GM04504 (cell line): ENCODE measurements around the gene ZNHIT6.
A peak's percentile ranks its signal among the peaks of the same experiment; 100 is the strongest.

Experiments used
- DNase-seq: peaks from one replicate; pipeline ENCODE4 v3.0.0-alpha.2; 2012; ENCODE audit warnings: low read depth

Gene ZNHIT6

DNA sequence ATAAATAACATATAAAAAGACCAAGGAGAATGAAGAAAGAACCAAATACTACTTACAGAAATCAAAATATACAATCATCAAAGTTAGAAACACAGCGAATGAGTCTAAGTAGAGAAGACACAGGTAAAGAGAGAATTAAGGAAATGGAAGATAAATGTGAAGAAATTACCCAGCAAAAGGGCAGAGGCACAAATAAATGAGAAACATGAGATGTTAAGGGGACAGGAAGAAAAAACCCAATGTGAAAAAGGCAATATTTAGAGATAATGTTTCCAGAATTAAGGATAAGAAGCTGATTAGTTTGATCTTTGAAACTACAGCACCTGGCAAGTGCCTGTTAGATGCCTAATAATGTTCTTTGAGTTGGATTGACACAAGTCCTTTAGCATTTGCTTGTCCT is 86.8 kb downstream of the ZNHIT6 start:
- DNase-seq = no peak

DNA sequence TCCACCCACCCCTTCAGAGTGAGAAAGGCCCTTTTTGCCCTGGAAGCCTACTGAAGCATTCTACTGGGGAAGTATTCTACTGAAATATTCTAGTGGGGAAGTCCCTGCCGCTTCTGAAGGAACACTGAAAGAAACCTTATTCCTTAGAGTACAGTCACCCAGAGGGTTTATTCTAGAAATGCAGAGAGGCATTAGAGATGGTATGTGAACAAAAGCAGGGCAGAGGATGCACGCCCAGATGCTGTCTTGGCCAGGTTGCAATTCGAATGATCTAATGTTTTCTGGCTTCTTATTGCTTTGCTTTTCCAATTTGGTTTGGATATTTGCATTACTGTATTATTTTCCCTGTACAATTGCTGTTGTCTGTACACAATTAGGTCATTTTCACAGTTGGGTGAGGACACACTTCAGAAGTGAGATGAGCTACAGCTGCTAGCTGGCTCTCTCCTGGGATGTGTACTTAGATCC is 90.6 kb downstream of the ZNHIT6 start:
- DNase-seq = peak; percentile 55

DNA sequence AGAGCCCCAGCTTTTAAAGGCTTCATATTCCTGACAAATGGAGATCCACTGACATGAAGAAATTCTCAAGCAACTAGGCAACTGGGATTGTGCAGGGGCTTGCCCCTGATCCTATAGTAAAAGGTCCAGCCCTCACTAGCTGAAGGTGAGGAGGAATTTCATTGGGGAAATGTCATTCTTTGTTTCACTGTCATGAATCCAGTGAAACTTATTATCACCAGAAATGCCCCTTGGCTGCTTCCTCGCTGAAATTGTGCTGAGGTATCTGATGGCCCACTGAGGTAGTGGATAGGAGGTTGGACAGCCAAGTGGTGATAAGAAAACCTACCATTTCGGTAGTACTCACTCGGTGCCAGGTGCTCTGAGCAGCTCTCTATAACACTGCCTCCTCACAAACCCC is 91.5 kb downstream of the ZNHIT6 start:
- DNase-seq = no peak

GRCh38 chr1:85616364-85616705 is 91.9 kb downstream of the ZNHIT6 start:
- no peak for DNase-seq

DNA sequence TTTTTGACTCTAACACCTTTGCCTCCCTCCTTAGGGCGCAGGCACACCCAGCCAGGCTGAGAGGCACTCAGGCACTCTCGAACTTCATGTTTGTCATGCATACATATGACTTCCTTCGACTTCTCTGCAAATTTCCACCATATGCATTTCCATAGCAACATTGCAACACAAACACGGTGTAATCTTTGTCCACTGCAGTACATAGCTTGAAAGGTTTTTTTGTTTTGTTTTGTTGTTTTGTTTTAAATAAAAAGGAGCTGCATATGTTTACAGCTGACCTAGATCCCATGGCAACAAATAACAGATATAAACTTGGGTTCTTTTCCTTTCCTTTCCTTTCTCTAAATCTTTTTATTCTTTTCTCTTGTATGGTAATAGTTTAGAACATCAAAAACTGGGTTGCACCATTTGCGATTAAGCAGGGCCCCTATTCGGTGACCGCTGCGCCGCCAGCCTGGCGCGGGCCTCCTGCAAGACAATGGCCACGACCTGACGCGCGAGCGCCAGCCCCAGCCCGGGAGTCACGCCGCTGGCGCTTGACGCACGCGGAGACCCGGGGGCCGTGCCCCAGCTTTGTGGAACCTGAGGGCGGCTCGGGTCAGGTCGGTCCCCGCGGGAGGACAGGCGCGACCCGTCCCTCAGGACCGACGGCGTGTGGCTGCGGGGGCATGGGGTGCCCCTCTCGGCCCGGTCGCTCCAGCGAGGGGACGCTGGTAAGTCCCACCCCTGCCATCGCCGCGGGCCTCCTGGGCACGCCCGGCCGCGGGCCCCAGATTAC is 92.5 kb downstream of the ZNHIT6 start:
- no peak for DNase-seq

- DNase-seq = peak; percentile 71
These were observed 95.4 kb downstream of the ZNHIT6 start for GRCh38 chr1:85612704-85613361.

DNA sequence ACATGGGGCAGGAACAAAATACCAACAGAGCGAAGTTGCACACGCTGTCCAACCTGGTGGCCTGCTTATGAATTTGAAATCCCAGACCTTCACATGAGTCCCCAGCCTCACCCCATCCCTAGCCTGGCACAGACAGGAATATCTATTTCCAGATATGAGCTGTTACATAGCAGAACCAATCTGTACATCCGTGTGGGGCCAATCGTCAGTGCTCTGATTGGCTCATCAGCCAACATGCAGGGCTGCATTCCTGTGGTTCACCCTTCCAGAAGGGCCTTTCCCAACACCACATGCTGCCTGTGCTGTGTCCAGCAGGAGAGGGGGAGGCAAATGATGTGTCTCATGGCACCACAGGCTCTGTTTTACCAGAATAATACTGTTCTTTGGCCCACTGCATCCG is 96.4 kb downstream of the ZNHIT6 start:
- DNase-seq = peak; percentile 97

DNA sequence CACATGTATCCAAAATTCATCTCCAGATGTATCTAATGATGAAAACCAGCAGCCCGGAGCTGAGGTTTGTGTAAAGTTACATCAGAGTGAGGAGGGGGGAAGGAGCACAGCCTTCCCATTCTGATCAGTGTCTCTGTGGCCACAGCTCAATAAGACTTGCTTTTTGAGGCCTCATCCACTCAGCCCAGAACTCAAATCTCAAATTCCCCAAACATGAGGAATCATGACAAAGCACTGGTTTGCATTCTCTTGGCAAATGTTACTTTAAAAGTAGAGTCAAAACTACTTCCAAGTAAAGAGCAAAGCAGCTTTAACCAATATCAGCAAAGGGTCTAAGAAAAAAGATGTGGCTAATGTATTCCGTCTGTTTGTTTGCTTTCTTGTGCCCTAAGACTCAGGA is 96.8 kb downstream of the ZNHIT6 start:
- peak; percentile 84 for DNase-seq

DNA sequence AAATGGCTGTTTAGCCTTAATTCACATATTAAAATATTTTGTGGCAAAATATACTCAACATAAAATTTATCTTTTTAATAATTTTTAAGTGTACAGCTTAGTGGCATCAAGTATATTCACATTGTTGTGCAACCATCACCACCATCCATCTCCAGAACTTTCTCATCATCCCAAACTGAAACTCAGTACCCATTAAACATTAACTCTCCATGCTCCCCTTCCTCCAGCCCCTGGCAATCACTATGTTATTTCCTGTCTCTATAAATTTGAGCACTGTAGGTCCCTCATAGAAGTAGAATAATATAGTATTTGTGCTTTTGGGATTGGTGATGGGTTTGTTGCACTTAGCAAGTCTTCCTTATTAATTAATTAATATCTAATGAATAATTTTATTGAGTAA is 98.3 kb downstream of the ZNHIT6 start:
- DNase-seq = no peak

DNA sequence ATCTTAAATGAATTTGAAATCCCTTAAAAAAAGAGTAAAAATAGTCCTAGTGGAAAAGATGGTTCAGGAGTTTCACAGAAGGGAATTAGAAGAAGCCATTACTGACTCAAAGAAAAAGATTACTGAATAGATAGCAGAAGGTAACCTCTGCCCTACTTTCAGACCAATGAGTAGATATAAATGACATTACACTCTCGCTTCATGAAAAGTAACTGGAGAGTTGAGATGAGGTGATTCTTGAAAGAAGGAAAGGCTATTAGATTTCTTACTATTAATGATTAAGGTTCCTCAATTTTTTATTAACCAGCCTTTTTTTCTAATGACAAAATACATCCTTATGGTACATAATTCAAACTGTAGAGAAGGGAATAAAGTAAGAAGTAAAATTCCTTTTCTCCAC is 99.4 kb downstream of the ZNHIT6 start:
- no peak for DNase-seq

- no peak for DNase-seq
These were observed 100.3 kb downstream of the ZNHIT6 start for GRCh38 chr1:85607921-85608265.

GRCh38 chr1:85607126-85607920 is 100.9 kb downstream of the ZNHIT6 start:
- DNase-seq = peak; percentile 99

DNA sequence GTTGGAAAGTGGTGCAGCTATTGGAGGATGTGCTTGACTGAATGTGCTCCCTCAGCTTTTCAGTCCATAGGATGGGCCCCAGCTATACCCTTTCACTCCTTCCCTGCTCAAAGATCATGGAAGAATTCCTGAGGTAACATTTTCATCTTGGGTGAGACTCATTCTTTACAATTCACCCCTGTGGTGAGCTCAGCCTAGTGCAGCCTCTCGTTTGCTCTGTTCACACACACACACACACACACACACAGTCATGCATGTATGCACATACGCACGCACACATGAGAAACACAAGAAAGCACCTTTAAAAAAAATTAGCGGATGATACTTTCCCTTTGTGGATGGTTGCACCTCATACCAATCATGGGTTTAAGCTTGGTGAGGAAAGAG is 101.8 kb downstream of the ZNHIT6 start:
- DNase-seq = no peak

DNA sequence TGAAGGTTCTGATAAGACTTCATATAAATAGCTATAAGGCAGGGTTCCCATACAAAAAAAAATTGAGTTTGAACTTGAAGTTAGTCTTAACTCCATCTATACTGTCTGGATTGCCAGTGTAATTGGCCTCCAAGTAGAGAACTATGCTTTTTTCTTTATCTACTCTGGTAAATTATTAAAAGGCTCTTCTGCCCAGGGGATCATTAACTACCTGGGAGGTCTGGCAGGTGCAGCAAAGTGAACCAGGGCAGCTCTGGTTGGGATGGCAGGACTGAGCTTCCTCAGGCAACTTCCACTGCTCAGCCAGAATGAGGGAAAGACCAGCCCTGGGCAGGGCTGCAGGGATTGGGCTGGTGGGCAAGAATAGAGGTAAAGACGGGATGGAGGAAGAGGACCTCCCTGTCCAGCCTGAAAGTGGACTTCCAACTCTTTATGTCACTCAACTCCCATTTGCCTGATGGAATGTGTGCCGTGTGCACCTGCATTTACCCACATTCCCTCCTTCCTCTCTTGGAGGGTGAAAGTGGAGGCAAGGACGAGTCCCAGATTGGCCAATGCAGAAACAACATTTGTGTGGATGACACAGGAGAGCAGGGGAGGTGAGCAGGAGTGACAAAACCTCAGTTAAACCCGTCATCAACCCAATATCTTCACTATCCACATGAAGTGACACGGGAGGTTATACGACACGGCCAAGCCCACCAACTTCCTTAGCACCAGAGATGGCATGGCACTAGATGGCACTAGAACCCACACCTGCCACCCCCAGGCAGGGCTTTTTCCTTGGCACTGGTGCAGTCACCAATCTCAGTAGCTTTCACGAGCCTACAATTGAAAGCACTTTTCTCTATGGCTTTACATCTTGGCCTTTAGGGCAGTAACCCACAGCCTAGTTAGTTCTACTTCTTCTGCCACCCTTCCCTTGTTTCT is 102.5 kb downstream of the ZNHIT6 start:
- DNase-seq = no peak

DNA sequence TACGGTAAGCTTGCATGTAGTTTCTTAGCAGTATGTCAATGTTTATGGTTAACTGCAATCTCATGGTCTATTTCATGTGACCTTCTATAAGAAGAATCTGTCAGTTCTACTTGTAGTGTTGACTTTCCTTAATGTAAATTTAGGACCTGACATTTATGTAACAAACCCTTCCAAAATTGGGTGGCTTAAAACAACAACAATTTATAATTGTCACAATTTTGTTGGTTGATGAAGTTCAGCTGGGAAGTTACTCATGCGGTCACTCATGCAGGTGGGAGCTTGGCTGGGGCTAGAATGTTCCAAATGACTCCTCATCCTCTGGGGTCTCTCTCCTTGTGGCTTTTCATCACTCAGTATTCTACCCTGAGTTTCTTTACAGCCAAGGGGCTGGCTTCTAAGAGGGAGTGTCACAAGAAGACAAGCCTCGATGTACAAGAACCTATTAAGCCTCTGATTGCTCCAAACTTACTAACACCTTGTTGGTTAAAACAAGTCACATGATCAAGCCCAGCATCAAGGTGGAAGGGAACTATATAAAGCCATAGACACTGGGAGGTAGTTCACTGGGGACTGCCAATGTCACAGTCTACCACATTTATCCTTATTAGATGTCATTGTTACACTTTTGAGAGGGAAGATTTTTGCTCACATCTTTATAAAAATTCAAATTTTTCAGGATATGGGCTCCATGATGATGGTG is 103.8 kb downstream of the ZNHIT6 start:
- DNase-seq = no peak

DNA sequence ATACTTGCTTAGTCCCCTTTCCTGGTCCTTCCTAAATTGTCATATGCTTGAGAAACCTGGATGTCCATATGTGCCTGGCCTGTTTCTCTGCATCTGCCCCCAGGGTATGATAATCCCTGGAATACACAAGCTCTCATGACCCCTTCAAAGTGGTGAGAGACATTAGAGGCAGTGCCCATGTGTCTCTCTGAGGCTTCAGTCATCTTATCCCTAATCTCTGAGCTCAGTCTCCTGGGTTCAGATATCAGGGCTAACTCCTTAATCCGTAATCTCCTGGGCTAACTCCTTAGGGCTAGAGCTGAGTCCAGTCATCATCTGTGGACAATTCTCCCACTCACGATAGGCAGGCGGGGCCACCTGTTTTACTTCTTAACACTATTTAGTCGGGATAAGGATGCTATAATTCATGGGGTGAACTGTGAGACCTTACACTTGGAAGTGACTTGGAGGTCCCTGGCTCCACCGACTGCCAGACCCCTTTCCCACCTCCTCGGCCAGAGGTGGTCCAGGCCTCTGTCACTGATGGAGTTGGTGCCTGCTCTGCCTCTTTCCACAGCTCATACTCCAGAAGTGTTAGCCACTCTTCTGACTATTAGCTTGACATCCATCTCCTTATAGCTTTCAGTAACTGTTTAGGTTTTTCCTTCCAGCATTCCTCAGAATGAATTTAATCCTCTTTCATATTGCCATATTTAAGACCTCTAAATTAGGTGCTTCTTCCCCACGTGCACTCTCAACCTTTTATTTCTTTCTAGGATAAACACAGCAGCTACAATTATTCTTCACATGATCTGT is 105.0 kb downstream of the ZNHIT6 start:
- no peak for DNase-seq

DNA sequence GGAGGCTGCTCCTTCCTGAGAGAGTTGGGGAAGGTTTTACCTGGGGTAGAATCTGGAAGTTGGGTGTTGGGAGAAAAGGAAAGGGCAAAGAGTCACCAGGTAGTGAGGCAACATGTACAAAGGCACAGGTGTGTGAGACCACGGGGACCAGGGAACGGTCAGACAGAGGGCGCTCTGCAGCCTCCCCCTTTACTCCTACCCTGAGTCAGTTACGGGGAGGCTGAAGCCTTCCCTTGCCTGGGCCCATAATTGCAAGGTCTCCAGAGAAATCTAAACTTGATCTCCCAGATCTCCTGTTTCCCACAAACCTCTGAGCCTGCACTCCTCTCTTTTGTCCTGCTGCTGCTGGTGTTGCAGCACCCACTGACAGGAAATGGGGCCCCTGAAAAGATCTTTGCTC is 105.7 kb downstream of the ZNHIT6 start:
- DNase-seq = no peak

- DNase-seq = no peak
These were observed 106.3 kb downstream of the ZNHIT6 start for GRCh38 chr1:85601901-85602300.

GRCh38 chr1:85599681-85600080 is 108.6 kb downstream of the ZNHIT6 start:
- DNase-seq = no peak
